ENCODE measurements around the gene ZNF774.

GRCh38 chr15:90402767-90403166 is 50.7 kb downstream of the ZNF774 start:
- no peak for TF ChIP-seq POLR2AphosphoS5 (IDR thresholded peaks at IDR 0.05)
- no peak for TF ChIP-seq CTCF (IDR thresholded peaks at IDR 0.05)

Data from breast epithelium (tissue), 3 donors.